Measurements from ENCODE around the gene PLXNA4. TPM values are rescaled to one million over a fixed set of nuclear protein-coding genes. Genes with fewer than 3 reads are reported as not detected.

PLXNA4 gene
- total RNA-seq, 1 donor from 2014 or later, result 0.13 TPM

DNA sequence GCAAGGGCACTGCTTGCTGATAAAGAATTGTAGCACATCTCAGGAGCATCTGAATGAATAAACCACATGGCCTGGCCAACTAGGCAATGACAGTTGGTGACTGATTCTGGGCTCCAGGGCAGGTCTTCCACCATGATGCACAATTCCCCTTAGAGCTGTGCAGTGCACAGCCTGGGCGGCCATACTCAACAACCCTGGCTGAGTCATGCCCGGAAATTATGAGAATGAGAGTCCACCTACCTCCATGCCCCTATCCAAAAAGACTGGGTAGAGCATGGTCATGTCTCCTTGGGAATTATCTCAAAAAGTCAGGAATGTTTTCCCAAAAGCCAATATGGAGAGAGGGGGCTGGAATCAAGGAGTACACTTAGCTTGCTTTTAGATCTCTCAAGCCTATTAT, 425.6 kb downstream of the PLXNA4 start:
- Mint-ChIP-seq H3K9me3 (no peaks in the 10 kb centered on the region), H3K27ac (no peak overlapping the region), H3K27me3 (ENCODE audit: insufficient read depth) (peaks cover 2% of the 10 kb centered on the region), H3K4me1 (ENCODE audit: low read depth) (no peaks in the 10 kb centered on the region), H3K36me3 (ENCODE audit: low read depth) (no peaks in the 10 kb centered on the region), H3K4me3 (no peak overlapping the region)
- intact Hi-C loops (cut with micrococcal nuclease), result no loop called here
- DNase-seq (ENCODE audit: low spot score), result no peak

DNA sequence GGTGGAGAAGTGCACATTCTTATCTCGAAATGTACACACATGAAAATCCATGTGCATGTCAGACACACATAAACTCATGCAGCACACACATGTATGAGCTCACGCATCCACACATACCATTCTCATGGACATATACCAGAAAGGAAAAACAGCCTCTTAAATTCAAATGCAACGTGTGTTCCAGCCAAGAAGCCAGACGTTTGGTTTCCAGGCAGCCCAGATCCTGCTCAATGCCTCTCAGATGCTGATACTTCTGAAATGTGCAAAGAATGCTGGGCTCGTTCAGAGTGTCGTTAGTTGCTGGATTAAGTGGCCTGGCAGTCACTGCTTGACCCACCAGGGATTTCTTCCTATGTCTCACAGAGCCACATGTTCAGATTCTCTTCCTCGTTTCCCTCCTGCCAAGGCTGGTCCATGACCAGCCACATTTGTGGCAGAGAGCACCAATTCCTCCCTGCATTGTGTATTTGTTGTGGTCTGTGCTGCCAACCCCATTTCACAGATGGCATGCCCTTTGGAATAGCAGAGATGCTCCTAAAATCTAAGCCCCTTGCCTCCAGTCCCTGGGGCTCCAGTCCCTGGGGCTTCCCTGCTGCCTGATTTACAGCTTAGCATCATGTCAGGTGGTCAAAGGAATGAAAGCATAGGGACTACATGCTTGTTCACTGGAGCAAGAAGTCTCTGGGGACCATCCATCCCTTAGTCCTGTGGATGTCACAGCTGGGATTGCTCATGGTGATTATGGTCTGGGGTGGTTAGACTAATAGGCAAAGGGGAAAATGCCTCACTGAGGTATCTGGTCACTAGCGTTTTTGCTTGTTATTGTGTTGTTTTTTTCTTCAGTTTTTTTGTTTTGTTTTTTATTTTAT, 426.6 kb downstream of the PLXNA4 start:
- no peak overlapping the region for H3K4me3 Mint-ChIP-seq
- H3K36me3 Mint-ChIP-seq (ENCODE audit: low read depth), result no peaks in the 10 kb centered on the region
- no peak for DNase-seq (ENCODE audit: low spot score)
- intact Hi-C loops (cut with micrococcal nuclease), result no loop called here
- H3K9me3 Mint-ChIP-seq, result no peaks in the 10 kb centered on the region
- H3K27ac Mint-ChIP-seq, result no peak overlapping the region
- H3K27me3 Mint-ChIP-seq (ENCODE audit: insufficient read depth), result no peaks in the 10 kb centered on the region
- no peaks in the 10 kb centered on the region for H3K4me1 Mint-ChIP-seq (ENCODE audit: low read depth)

DNA sequence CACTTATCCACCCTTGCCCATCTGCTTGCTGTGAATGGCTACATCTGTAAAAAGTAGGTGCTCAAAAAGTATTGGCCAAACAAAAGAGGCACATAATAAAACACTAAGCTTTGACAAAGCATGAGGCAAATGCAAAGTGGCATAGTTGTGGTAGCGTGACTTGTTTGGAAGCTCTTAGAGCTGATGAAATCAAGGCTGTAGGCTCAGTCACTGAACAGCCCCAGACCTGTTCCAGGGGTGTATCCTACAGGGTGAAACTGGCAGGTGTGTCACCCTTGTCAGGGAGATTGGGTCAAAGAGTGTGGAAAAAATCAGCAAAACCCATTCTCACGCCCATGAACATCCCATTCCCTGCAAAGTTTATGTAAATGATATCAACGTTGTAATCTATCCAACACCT, 427.4 kb downstream of the PLXNA4 start:
- H3K9me3 Mint-ChIP-seq, result no peaks in the 10 kb centered on the region
- no peak overlapping the region for H3K27ac Mint-ChIP-seq
- no peak overlapping the region for H3K4me3 Mint-ChIP-seq
- H3K27me3 Mint-ChIP-seq (ENCODE audit: insufficient read depth), result no peaks in the 10 kb centered on the region
- DNase-seq (ENCODE audit: low spot score), result no peak
- no peaks in the 10 kb centered on the region for H3K36me3 Mint-ChIP-seq (ENCODE audit: low read depth)
- intact Hi-C loops (cut with micrococcal nuclease), result no loop called here
- no peaks in the 10 kb centered on the region for H3K4me1 Mint-ChIP-seq (ENCODE audit: low read depth)

DNA sequence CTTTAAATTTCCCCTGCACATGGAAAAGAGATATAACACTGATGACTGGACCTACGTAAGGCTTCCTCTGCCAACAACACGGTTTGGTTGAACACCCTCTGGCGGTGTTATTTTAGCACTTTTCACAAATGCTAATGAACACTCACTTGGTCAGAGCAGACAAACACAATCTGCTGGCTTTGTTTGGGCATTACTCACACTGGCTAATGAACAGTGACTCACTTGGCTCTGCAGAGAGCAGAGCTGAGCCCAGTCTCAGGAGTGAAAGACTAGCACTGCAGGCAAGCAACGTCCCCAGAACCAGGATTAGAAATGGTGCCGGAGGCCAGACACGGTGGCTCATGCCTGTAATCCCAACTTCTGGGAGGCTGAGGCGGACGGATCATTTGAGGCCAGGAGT, 430.8 kb downstream of the PLXNA4 start:
- H3K4me1 Mint-ChIP-seq (ENCODE audit: low read depth), result no peaks in the 10 kb centered on the region
- DNase-seq (ENCODE audit: low spot score), result no peak
- no peaks in the 10 kb centered on the region for H3K36me3 Mint-ChIP-seq (ENCODE audit: low read depth)
- H3K9me3 Mint-ChIP-seq, result no peaks in the 10 kb centered on the region
- H3K27me3 Mint-ChIP-seq (ENCODE audit: insufficient read depth), result no peaks in the 10 kb centered on the region
- no peak overlapping the region for H3K4me3 Mint-ChIP-seq
- intact Hi-C loops (cut with micrococcal nuclease), result no loop called here
- H3K27ac Mint-ChIP-seq, result no peak overlapping the region

DNA sequence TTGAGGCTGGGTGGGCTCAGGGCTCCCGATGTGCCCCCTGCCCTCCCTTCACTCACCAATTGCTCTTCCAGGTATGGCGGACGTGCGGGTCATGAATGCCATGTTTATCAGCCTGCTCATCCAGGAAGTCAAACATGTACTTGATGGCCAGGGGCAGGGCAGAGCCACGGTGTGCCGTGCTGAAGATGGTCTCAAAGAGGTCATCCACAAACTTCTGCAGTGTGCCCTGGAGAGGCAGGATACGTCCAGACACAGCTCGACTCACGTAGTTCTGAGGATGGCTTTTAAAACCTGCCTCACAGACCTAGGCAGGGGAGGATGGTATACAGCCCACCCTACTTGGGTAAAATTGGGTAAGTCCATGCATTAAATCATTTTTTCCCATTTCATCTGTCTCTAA, 431.2 kb downstream of the PLXNA4 start:
- no peak overlapping the region for H3K4me3 Mint-ChIP-seq
- H3K36me3 Mint-ChIP-seq (ENCODE audit: low read depth), result no peaks in the 10 kb centered on the region
- intact Hi-C loops (cut with micrococcal nuclease), result no loop called here
- H3K4me1 Mint-ChIP-seq (ENCODE audit: low read depth), result no peaks in the 10 kb centered on the region
- DNase-seq (ENCODE audit: low spot score), result no peak
- H3K27me3 Mint-ChIP-seq (ENCODE audit: insufficient read depth), result no peaks in the 10 kb centered on the region
- no peaks in the 10 kb centered on the region for H3K9me3 Mint-ChIP-seq
- no peak overlapping the region for H3K27ac Mint-ChIP-seq

DNA sequence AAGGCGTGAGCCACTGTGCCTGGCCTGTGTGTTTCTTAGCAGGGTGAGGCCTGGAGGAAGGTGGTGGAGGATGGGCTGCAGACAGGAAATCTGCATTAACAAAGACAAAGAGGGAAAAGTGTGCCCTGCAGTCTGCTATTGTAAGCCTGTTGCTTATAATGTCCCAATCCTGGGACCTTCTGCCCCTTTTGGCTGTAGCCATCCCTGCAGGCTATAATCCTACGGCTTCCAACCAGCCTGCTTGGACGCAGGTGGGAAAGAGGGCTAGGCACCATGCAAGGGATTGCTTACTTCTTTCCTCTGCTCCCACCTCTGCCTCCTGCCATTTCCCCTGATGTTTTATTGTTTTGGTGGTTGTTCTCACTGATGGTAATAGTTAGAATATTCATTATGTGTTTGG, 434.3 kb downstream of the PLXNA4 start:
- no peaks in the 10 kb centered on the region for H3K9me3 Mint-ChIP-seq
- H3K27ac Mint-ChIP-seq, result no peak overlapping the region
- DNase-seq (ENCODE audit: low spot score), result no peak
- no peak overlapping the region for H3K4me3 Mint-ChIP-seq
- H3K36me3 Mint-ChIP-seq (ENCODE audit: low read depth), result no peaks in the 10 kb centered on the region
- peaks cover 5% of the 10 kb centered on the region for H3K27me3 Mint-ChIP-seq (ENCODE audit: insufficient read depth)
- no peaks in the 10 kb centered on the region for H3K4me1 Mint-ChIP-seq (ENCODE audit: low read depth)
- intact Hi-C loops (cut with micrococcal nuclease), result no loop called here

GRCh38 chr7:132141109-132141508, 435.2 kb downstream of the PLXNA4 start:
- no peaks in the 10 kb centered on the region for H3K4me1 Mint-ChIP-seq (ENCODE audit: low read depth)
- DNase-seq (ENCODE audit: low spot score), result no peak
- H3K36me3 Mint-ChIP-seq (ENCODE audit: low read depth), result no peaks in the 10 kb centered on the region
- H3K27ac Mint-ChIP-seq, result no peak overlapping the region
- no peak overlapping the region for H3K4me3 Mint-ChIP-seq
- H3K9me3 Mint-ChIP-seq, result no peaks in the 10 kb centered on the region
- peaks cover 5% of the 10 kb centered on the region for H3K27me3 Mint-ChIP-seq (ENCODE audit: insufficient read depth)
- intact Hi-C loops (cut with micrococcal nuclease), result no loop called here

DNA sequence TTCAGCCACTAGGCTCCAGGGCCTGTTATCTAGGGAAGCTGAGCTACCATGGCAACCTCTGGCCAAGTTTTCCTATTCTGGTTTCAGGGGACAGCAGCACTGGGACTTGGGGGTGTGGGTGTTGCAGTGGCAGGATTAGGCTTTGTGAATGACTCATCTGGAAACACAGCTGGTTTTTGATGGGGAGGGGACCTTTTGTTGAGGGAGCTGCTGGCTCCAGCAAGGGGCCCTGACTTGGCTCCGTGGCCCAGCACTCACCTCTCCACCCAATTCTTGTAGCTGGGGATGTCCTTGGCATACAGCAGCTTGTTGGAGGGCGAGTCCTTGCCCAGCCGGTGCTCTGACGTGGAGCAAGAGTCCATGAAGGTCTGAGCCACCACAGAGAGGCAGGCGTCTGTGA, 435.9 kb downstream of the PLXNA4 start:
- intact Hi-C loops (cut with micrococcal nuclease), result no loop called here
- Mint-ChIP-seq H3K4me3 (no peak overlapping the region), H3K27ac (no peak overlapping the region), H3K36me3 (ENCODE audit: low read depth) (no peaks in the 10 kb centered on the region), H3K9me3 (no peaks in the 10 kb centered on the region), H3K27me3 (ENCODE audit: insufficient read depth) (peaks cover 5% of the 10 kb centered on the region), H3K4me1 (ENCODE audit: low read depth) (no peaks in the 10 kb centered on the region)
- no peak for DNase-seq (ENCODE audit: low spot score)

GRCh38 chr7:132138817-132139216, 437.5 kb downstream of the PLXNA4 start:
- Mint-ChIP-seq H3K27ac (no peak overlapping the region), H3K4me1 (ENCODE audit: low read depth) (no peaks in the 10 kb centered on the region), H3K36me3 (ENCODE audit: low read depth) (no peaks in the 10 kb centered on the region), H3K4me3 (no peak overlapping the region), H3K9me3 (no peaks in the 10 kb centered on the region), H3K27me3 (ENCODE audit: insufficient read depth) (peaks cover 5% of the 10 kb centered on the region)
- no peak for DNase-seq (ENCODE audit: low spot score)
- intact Hi-C loops (cut with micrococcal nuclease), result no loop called here

DNA sequence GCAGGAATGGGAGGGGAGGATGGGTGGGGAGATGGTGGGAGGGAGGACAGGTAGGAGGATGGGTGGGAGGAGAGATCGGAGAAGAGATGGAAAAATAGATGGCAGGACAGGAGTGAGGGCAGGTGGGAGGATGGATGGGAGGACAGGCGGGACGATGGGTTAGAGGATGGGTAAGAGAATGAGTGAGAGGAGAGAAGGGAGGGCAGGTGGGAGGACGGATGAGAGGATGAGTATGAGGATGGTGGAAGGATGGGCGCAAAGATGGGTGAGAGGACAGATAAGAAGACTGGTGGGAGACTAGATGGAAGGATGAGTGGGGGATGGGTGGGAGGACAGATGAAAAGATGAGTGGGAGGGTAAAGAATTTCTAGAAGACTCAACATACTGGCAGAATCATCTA, 438.6 kb downstream of the PLXNA4 start:
- DNase-seq (ENCODE audit: low spot score), result no peak
- H3K9me3 Mint-ChIP-seq, result no peaks in the 10 kb centered on the region
- H3K4me1 Mint-ChIP-seq (ENCODE audit: low read depth), result no peaks in the 10 kb centered on the region
- intact Hi-C loops (cut with micrococcal nuclease), result no loop called here
- H3K27ac Mint-ChIP-seq, result no peak overlapping the region
- peaks cover 5% of the 10 kb centered on the region for H3K27me3 Mint-ChIP-seq (ENCODE audit: insufficient read depth)
- H3K4me3 Mint-ChIP-seq, result no peak overlapping the region
- H3K36me3 Mint-ChIP-seq (ENCODE audit: low read depth), result no peaks in the 10 kb centered on the region

DNA sequence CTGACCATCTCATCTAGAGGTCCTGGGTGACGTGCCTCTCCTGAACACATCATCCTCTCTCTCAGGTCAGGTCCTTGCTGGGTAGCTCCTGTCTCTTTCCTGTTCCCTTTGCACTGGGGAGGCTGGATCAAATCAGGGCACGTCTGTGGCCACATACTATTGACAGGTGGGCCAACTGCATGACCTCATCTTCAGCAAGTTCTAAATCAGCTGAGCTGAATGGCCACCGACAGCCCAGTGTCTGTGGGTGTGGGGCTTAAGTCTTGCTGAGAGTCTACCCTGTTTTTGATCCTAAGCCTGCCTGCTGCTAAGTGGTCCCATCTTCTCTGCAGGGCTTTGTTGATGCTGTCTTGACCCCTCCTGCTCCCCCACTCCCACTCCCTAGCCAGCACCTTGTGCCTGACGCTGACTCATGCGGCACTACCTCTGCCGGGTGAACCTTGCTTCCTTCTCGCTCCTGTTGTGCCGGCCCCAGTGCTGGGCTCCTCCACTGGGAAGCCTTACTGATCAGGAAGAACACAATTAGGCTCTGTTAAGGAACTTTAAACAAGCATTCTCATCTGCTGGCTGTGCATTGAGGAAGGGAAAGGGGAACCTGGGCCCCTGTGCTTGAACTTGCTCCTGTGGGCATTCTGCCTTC, 440.4 kb downstream of the PLXNA4 start:
- DNase-seq (ENCODE audit: low spot score), result no peak
- Mint-ChIP-seq H3K9me3 (no peaks in the 10 kb centered on the region), H3K27ac (no peak overlapping the region), H3K4me1 (ENCODE audit: low read depth) (no peaks in the 10 kb centered on the region), H3K36me3 (ENCODE audit: low read depth) (no peaks in the 10 kb centered on the region), H3K27me3 (ENCODE audit: insufficient read depth) (peaks cover 5% of the 10 kb centered on the region), H3K4me3 (no peak overlapping the region)
- intact Hi-C loops (cut with micrococcal nuclease), result no loop called here

- H3K9me3 Mint-ChIP-seq, result no peaks in the 10 kb centered on the region
- peaks cover 5% of the 10 kb centered on the region for H3K27me3 Mint-ChIP-seq (ENCODE audit: insufficient read depth)
- no peak overlapping the region for H3K4me3 Mint-ChIP-seq
- intact Hi-C loops (cut with micrococcal nuclease), result no loop called here
- no peak overlapping the region for H3K27ac Mint-ChIP-seq
- DNase-seq (ENCODE audit: low spot score), result no peak
- no peaks in the 10 kb centered on the region for H3K36me3 Mint-ChIP-seq (ENCODE audit: low read depth)
- H3K4me1 Mint-ChIP-seq (ENCODE audit: low read depth), result no peaks in the 10 kb centered on the region
Measured at GRCh38 chr7:132134814-132135445, 441.3 kb downstream of the PLXNA4 start.

GRCh38 chr7:132133501-132133900, 442.8 kb downstream of the PLXNA4 start:
- intact Hi-C loops (cut with micrococcal nuclease), result no loop called here
- H3K9me3 Mint-ChIP-seq, result no peaks in the 10 kb centered on the region

More at GRCh38 chr7:132133501-132133900, 442.8 kb downstream of the PLXNA4 start:
- Mint-ChIP-seq H3K27ac (no peak overlapping the region), H3K4me1 (ENCODE audit: low read depth) (no peaks in the 10 kb centered on the region), H3K4me3 (no peak overlapping the region), H3K36me3 (ENCODE audit: low read depth) (no peaks in the 10 kb centered on the region), H3K27me3 (ENCODE audit: insufficient read depth) (peaks cover 3% of the 10 kb centered on the region)
- no peak for DNase-seq (ENCODE audit: low spot score)

Data from activated T-helper 1 cell treated with anti-CD3 and anti-CD28 coated beads, Interleukin-12 subunit alpha, Interleukin-12 subunit beta, Interleukin-2, Interleukin-4 antibody, amounts not matched to agents 30 ng/mL and 10 ng/mL and 1 ng/mL, durations not matched to agents 14 hours and 24 hours and 36 hours (primary cell).